GM12801 (cell line): ENCODE results near the gene P2RX1.

ENCODE experiments used
- TF ChIP-seq, protein P1 (sequence below): IDR thresholded peaks from one replicate; pipeline ENCODE4 v1.5.1; 2011; ENCODE audit warnings: control low read depth; ENCODE audit not compliant: insufficient read length; ENCODE audit errors: extremely low read depth

Gene P2RX1

GRCh38 chr17:3926860-3927627 lies 10.8 kb upstream of the P2RX1 start:
- TF ChIP-seq, protein P1, sequence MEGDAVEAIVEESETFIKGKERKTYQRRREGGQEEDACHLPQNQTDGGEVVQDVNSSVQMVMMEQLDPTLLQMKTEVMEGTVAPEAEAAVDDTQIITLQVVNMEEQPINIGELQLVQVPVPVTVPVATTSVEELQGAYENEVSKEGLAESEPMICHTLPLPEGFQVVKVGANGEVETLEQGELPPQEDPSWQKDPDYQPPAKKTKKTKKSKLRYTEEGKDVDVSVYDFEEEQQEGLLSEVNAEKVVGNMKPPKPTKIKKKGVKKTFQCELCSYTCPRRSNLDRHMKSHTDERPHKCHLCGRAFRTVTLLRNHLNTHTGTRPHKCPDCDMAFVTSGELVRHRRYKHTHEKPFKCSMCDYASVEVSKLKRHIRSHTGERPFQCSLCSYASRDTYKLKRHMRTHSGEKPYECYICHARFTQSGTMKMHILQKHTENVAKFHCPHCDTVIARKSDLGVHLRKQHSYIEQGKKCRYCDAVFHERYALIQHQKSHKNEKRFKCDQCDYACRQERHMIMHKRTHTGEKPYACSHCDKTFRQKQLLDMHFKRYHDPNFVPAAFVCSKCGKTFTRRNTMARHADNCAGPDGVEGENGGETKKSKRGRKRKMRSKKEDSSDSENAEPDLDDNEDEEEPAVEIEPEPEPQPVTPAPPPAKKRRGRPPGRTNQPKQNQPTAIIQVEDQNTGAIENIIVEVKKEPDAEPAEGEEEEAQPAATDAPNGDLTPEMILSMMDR, result no peak

GRCh38 chr17:3925684-3926485 lies 9.6 kb upstream of the P2RX1 start:
- TF ChIP-seq, protein P1, result no peak

DNA sequence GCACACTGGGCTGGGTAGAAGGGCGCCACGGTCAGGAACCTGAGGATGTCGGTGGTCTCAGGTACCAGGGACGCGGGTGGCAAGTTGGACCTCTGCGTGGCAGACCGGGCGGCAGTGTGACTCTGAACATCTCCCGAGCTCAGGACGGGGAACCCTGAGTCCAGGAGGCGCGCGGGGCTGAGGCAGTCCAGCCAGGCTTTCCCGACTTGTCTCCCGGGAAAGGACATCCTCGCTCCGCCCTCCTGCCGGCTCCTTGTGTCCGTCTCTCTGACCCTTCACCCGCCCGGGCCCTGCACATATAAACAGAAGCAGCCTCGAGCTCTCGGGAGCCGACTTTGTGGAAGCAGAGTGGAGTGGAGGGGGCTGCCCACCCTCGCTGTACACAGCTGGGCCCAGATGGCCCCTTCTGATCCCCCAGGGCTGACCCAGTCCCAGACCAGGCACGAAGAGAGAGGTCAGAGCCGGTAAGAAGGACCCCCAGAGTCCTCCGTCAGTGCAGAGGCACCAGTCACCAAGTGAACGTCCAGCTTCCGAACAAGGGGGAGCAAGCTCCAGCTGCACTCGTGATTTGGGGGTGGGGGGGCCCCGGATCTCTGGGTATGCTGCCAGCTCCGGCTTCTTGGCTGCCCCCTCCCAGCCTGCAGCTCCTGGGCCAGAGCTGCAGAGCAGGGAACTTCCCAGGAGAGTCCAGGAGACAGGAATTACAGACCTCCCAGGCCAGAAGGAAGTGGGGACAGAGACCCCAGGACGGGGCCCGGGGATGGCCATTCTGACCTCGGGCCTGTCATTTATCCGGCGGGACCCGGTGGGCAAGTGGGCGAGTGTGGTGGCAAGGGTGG lies 8.5 kb upstream of the P2RX1 start:
- TF ChIP-seq, protein P1, result no peak

- TF ChIP-seq, protein P1, result no peak
Observed at GRCh38 chr17:3923466-3924190, 7.4 kb upstream of the P2RX1 start.

- TF ChIP-seq, protein P1, result no peak
Observed at GRCh38 chr17:3922765-3923164, 6.5 kb upstream of the P2RX1 start.

- TF ChIP-seq, protein P1, result no peak
Observed at GRCh38 chr17:3921502-3922319, 5.4 kb upstream of the P2RX1 start.
